Activated CD4-positive, alpha-beta T cell treated with anti-CD3 and anti-CD28 coated beads, Interleukin-2, amount 50 U/mL, for 4 hours (primary cell): Measurements from ENCODE around the gene CFAP119.

ENCODE experiments used
- DNase-seq, 2 experiments: peaks; one replicate each; pipeline ENCODE4 v3.0.0-alpha.2; 2020

Gene CFAP119

GRCh38 chr16:30780549-30780948 lies 18.7 kb upstream of the CFAP119 start:
- DNase-seq: no peak

- no peak for DNase-seq
Observed at GRCh38 chr16:30780021-30780420, 18.2 kb upstream of the CFAP119 start.

GRCh38 chr16:30779596-30779995 lies 17.7 kb upstream of the CFAP119 start:
- no peak for DNase-seq

GRCh38 chr16:30778549-30779244 lies 16.8 kb upstream of the CFAP119 start:
- DNase-seq: no peak

GRCh38 chr16:30777591-30778297 lies 15.9 kb upstream of the CFAP119 start:
- no peak for DNase-seq

- peak; percentile 51 to 55 for DNase-seq
Observed at GRCh38 chr16:30775392-30776188, 13.7 kb upstream of the CFAP119 start.

GRCh38 chr16:30775131-30775391 lies 13.2 kb upstream of the CFAP119 start:
- no peak for DNase-seq

GRCh38 chr16:30774367-30775130 lies 12.7 kb upstream of the CFAP119 start:
- DNase-seq: no peak

GRCh38 chr16:30773826-30774225 lies 12.0 kb upstream of the CFAP119 start:
- DNase-seq: no peak

- no peak for DNase-seq
Observed at GRCh38 chr16:30771726-30772125, 9.9 kb upstream of the CFAP119 start.

GRCh38 chr16:30769379-30770089 lies 7.7 kb upstream of the CFAP119 start:
- DNase-seq: no peak

- no peak for DNase-seq
Observed at GRCh38 chr16:30768583-30769181, 6.8 kb upstream of the CFAP119 start.

GRCh38 chr16:30767767-30768465 lies 6.1 kb upstream of the CFAP119 start:
- no peak for DNase-seq

- no peak for DNase-seq
Observed at GRCh38 chr16:30766933-30767284, 5.0 kb upstream of the CFAP119 start.

- no peak for DNase-seq
Observed at GRCh38 chr16:30766206-30766932, 4.5 kb upstream of the CFAP119 start.

- DNase-seq: no peak
Observed at GRCh38 chr16:30764816-30765465, 3.1 kb upstream of the CFAP119 start.

GRCh38 chr16:30764086-30764485 lies 2.2 kb upstream of the CFAP119 start:
- DNase-seq: no peak

- no peak for DNase-seq
Observed at GRCh38 chr16:30762991-30763725, 1.3 kb upstream of the CFAP119 start.

- DNase-seq: peak in 1 of 2 experiments; percentile 18
Observed at GRCh38 chr16:30761427-30761927, 385 bp downstream of the CFAP119 start.
